Naive B cell (primary cell): ENCODE measurements around the gene PPP1R3G. TPM values are rescaled to one million over a fixed set of nuclear protein-coding genes. Genes with fewer than 3 reads are reported as not detected.
A peak's percentile ranks its signal among the peaks of the same experiment; 100 is the strongest.

ENCODE experiments used
- ATAC-seq, 2 donors: fragments of 150-1000 bp; cut with Tn5 transposase; 2 replicates each; pipeline ENCODE4 v1.10.0; 2021; ENCODE audit warnings: low read depth in 2 of 2, mild to moderate bottlenecking in 2 of 2, moderate library complexity in 2 of 2
- DNase-seq: peaks from one replicate; pipeline ENCODE4 v3.0.0; 2022
- H3K27ac Mint-ChIP-seq, 6 donors: one replicate each; pipeline ENCODE4 v1.8.0; 2020 to 2022; ENCODE audit warnings: mild to moderate bottlenecking in 6 of 6, mixed read lengths in 6 of 6, moderate library complexity in 5 of 6, inconsistent platforms in 2 of 6
- H3K27me3 Mint-ChIP-seq, 3 donors: one replicate each; pipeline ENCODE4 v1.8.0; 2021 to 2022; ENCODE audit warnings: mixed read lengths in 3 of 3, mild to moderate bottlenecking in 1 of 3
- H3K36me3 Mint-ChIP-seq, 2 donors: one replicate each; pipeline ENCODE4 v1.8.0; 2020 to 2022; ENCODE audit warnings: mixed read lengths in 2 of 2, inconsistent platforms in 1 of 2, mild to moderate bottlenecking in 1 of 2
- H3K4me1 Mint-ChIP-seq, 3 donors: one replicate each; pipeline ENCODE4 v1.8.0; 2020 to 2022; ENCODE audit warnings: mixed read lengths in 3 of 3, inconsistent platforms in 1 of 3, mild to moderate bottlenecking in 1 of 3, moderate library complexity in 1 of 3
- H3K4me3 Mint-ChIP-seq, 8 donors: one replicate each; pipeline ENCODE4 v1.8.0; 2020 to 2022; ENCODE audit warnings: mild to moderate bottlenecking in 8 of 8, mixed read lengths in 8 of 8, moderate library complexity in 8 of 8, inconsistent platforms in 2 of 8
- H3K9me3 Mint-ChIP-seq, 7 donors: one replicate each; pipeline ENCODE4 v1.8.0; 2020 to 2022; ENCODE audit warnings: mixed read lengths in 7 of 7, mild to moderate bottlenecking in 5 of 7, inconsistent platforms in 2 of 7, moderate library complexity in 1 of 7
- polyA plus RNA-seq, 6 donors: library from polyadenylated mRNA; unstranded; fragments of 300-500 nt; fragmentation: Illumina TruSeq; gene quantifications; one replicate each; pipeline ENCODE4 v1.2.3, GENCODE V29; 2021; ENCODE audit warnings: low read depth in 6 of 6

The PPP1R3G gene
- polyA plus RNA-seq, 6 donors from 2014 or later, result 0.11 TPM; not detected in 4

GRCh38 chr6:5079692-5080091 lies 5.4 kb upstream of the PPP1R3G start:
- H3K27ac Mint-ChIP-seq, result no peak overlapping the region
- H3K36me3 Mint-ChIP-seq, result peaks cover 0 to 7% of the 10 kb centered on the region in 2 donors
- ATAC-seq (no peak), DNase-seq (no peak)
- H3K27me3 Mint-ChIP-seq, result peaks cover 12 to 39% (median 20%) of the 10 kb centered on the region in 3 donors
- peaks cover 0 to 5% (median 2%) of the 10 kb centered on the region in 3 donors for H3K4me1 Mint-ChIP-seq
- H3K4me3 Mint-ChIP-seq, result no peak overlapping the region
- H3K9me3 Mint-ChIP-seq, result peaks cover 0 to under 1% (median 0%) of the 10 kb centered on the region in 7 donors

- Mint-ChIP-seq H3K9me3 (no peaks in the 10 kb centered on the region), H3K4me3 (no peak overlapping the region), H3K27ac (peak overlapping the region in 1 of 6 donors; percentile 39), H3K27me3 (peaks cover 12 to 42% (median 20%) of the 10 kb centered on the region in 3 donors), H3K36me3 (peaks cover 0 to 7% of the 10 kb centered on the region in 2 donors), H3K4me1 (peaks cover 0 to 7% (median 5%) of the 10 kb centered on the region in 3 donors)
- DNase-seq (no peak), ATAC-seq (no peak)
Observed at GRCh38 chr6:5080574-5080973, 4.6 kb upstream of the PPP1R3G start.

DNA sequence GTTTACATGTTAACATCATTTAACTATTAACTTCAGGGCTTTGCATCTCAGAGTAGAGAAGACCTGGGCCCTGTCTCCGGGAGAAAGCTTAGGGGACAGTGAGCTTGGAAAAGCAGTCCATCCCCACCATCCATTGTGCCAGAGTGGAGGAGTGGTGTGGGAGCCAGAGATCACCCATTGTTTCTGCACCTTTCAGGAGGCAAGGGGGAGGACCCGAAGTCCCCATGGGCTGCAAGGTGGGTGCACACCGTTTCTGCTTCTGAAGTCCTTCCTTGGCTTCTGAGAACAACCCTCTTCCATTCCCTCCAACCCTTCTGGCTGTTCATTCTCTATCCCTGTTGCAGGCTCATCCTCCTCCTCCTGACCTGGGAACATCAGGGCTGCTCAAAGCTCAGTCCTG lies 4.0 kb upstream of the PPP1R3G start:
- peaks cover 0 to 7% (median 5%) of the 10 kb centered on the region in 3 donors for H3K4me1 Mint-ChIP-seq
- no peak for DNase-seq
- no peaks in the 10 kb centered on the region for H3K9me3 Mint-ChIP-seq
- ATAC-seq, result no peak
- peaks cover 0 to 7% of the 10 kb centered on the region in 2 donors for H3K36me3 Mint-ChIP-seq
- H3K27ac Mint-ChIP-seq, result no peak overlapping the region
- peaks cover 12 to 42% (median 20%) of the 10 kb centered on the region in 3 donors for H3K27me3 Mint-ChIP-seq
- H3K4me3 Mint-ChIP-seq, result no peak overlapping the region

GRCh38 chr6:5081955-5082354 lies 3.2 kb upstream of the PPP1R3G start:
- H3K9me3 Mint-ChIP-seq, result no peaks in the 10 kb centered on the region
- H3K36me3 Mint-ChIP-seq, result peaks cover 0 to 1% of the 10 kb centered on the region in 2 donors
- H3K27me3 Mint-ChIP-seq, result peaks cover 12 to 49% (median 21%) of the 10 kb centered on the region in 3 donors
- no peak for ATAC-seq
- no peak overlapping the region for H3K27ac Mint-ChIP-seq
- DNase-seq, result no peak
- H3K4me3 Mint-ChIP-seq, result peak overlapping the region in 2 of 8 donors; percentile 18 to 44
- H3K4me1 Mint-ChIP-seq, result peaks cover 0 to 13% (median 5%) of the 10 kb centered on the region in 3 donors

- ATAC-seq, result no peak
Observed at GRCh38 chr6:5082487-5083306, 2.4 kb upstream of the PPP1R3G start.

DNA sequence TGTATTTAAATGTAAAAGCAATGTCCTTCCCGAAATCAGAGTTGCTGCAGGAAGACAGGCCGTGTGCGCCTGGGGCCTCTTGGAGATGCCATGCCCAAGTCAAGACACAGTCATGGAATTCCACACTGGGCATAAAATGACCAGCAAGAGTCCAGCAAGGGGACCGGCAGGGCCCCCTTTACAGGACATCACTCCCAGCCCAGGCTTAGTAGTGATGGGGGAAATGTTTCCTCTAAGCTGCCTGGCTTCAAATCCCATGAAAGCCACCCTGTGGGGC lies 1.9 kb upstream of the PPP1R3G start:
- Mint-ChIP-seq H3K27me3 (peaks cover 12 to 53% (median 28%) of the 10 kb centered on the region in 3 donors), H3K9me3 (no peaks in the 10 kb centered on the region), H3K4me3 (peak overlapping the region in 5 of 8 donors; percentile 29 to 70 (median 61)), H3K27ac (no peak overlapping the region), H3K36me3 (no peaks in the 10 kb centered on the region), H3K4me1 (peaks cover 0 to 17% (median 5%) of the 10 kb centered on the region in 3 donors)
- no peak for ATAC-seq
- DNase-seq, result no peak

More at GRCh38 chr6:5082487-5083306, 2.4 kb upstream of the PPP1R3G start:
- Mint-ChIP-seq H3K36me3 (no peaks in the 10 kb centered on the region), H3K27me3 (peaks cover 12 to 53% (median 28%) of the 10 kb centered on the region in 3 donors), H3K9me3 (no peaks in the 10 kb centered on the region), H3K4me3 (peak overlapping the region in 2 of 8 donors; percentile 17 to 44), H3K4me1 (peaks cover 0 to 17% (median 5%) of the 10 kb centered on the region in 3 donors), H3K27ac (peak overlapping the region in 1 of 6 donors; percentile 54)
- no peak for DNase-seq

DNA sequence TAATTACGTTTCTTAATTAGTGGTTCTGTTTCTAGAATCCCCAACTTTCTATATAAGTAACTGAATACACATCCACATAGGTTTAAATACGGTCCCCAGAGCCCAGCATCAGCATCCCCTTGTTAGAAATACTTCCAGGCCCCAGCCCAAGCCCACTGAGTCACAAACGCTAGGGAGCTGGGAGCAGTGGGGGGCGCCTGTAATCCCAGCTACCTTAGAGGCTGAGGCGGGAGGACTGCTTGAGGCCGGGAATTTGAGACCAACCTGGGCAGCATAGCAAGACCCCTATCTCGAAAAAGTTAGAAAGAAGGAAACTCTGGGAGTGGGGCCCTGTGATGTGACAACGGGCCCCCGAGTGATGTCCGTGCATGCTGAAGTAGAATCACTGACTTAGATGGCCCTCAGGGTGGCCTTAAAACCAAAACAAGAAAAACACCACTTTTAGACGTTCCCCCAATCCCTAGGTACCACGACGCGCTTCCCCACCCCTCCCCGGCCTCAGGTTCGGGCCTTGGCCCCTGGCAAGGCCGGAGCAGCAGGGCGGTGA lies 1.3 kb upstream of the PPP1R3G start:
- no peak for DNase-seq
- ATAC-seq, result no peak
- H3K36me3 Mint-ChIP-seq, result no peaks in the 10 kb centered on the region
- no peak overlapping the region for H3K27ac Mint-ChIP-seq
- H3K4me3 Mint-ChIP-seq, result peak overlapping the region; percentile 35 to 82 (median 72)
- H3K4me1 Mint-ChIP-seq, result peaks cover 0 to 17% (median 5%) of the 10 kb centered on the region in 3 donors
- peaks cover 15 to 53% (median 28%) of the 10 kb centered on the region in 3 donors for H3K27me3 Mint-ChIP-seq
- no peaks in the 10 kb centered on the region for H3K9me3 Mint-ChIP-seq

GRCh38 chr6:5084360-5084780 lies 771 bp upstream of the PPP1R3G start:
- Mint-ChIP-seq H3K27me3 (peaks cover 15 to 53% (median 28%) of the 10 kb centered on the region in 3 donors), H3K27ac (no peak overlapping the region), H3K4me3 (peak overlapping the region; percentile 76 to 92 (median 86)), H3K36me3 (no peaks in the 10 kb centered on the region), H3K4me1 (peaks cover 0 to 17% (median 5%) of the 10 kb centered on the region in 3 donors), H3K9me3 (no peaks in the 10 kb centered on the region)
- ATAC-seq (peak in 1 of 2 donors; percentile 20), DNase-seq (no peak)

- peak; percentile 13 to 29 for ATAC-seq
- Mint-ChIP-seq H3K9me3 (no peaks in the 10 kb centered on the region), H3K27me3 (peaks cover 15 to 53% (median 28%) of the 10 kb centered on the region in 3 donors), H3K27ac (no peak overlapping the region), H3K4me1 (peaks cover 3 to 30% (median 5%) of the 10 kb centered on the region in 3 donors), H3K4me3 (peak overlapping the region; percentile 41 to 84 (median 74)), H3K36me3 (no peaks in the 10 kb centered on the region)
- DNase-seq, result no peak
Observed at GRCh38 chr6:5085648-5086293, 630 bp downstream of the PPP1R3G start.

GRCh38 chr6:5086294-5086890 lies 1.3 kb downstream of the PPP1R3G start:
- Mint-ChIP-seq H3K27ac (peak overlapping the region in 2 of 6 donors; percentile 72 to 81), H3K9me3 (no peaks in the 10 kb centered on the region), H3K4me1 (peaks cover 5 to 36% (median 7%) of the 10 kb centered on the region in 3 donors), H3K4me3 (peak overlapping the region; percentile 28 to 84 (median 68)), H3K36me3 (no peaks in the 10 kb centered on the region), H3K27me3 (peaks cover 15 to 50% (median 28%) of the 10 kb centered on the region in 3 donors)
- no peak for DNase-seq
- ATAC-seq, result no peak

GRCh38 chr6:5087389-5087788 lies 2.2 kb downstream of the PPP1R3G start:
- Mint-ChIP-seq H3K27ac (no peak overlapping the region), H3K9me3 (no peaks in the 10 kb centered on the region), H3K36me3 (no peaks in the 10 kb centered on the region), H3K4me1 (peaks cover 10 to 44% (median 13%) of the 10 kb centered on the region in 3 donors), H3K27me3 (peaks cover 12 to 40% (median 23%) of the 10 kb centered on the region in 3 donors), H3K4me3 (peak overlapping the region in 5 of 8 donors; percentile 53 to 84 (median 71))
- DNase-seq, result no peak
- ATAC-seq, result no peak

GRCh38 chr6:5088780-5089179 lies 3.6 kb downstream of the PPP1R3G start:
- no peaks in the 10 kb centered on the region for H3K9me3 Mint-ChIP-seq
- ATAC-seq (no peak), DNase-seq (no peak)
- H3K36me3 Mint-ChIP-seq, result no peaks in the 10 kb centered on the region
- no peak overlapping the region for H3K27ac Mint-ChIP-seq
- H3K4me1 Mint-ChIP-seq, result peaks cover 10 to 46% (median 13%) of the 10 kb centered on the region in 3 donors
- no peak overlapping the region for H3K4me3 Mint-ChIP-seq
- H3K27me3 Mint-ChIP-seq, result peaks cover 5 to 26% (median 9%) of the 10 kb centered on the region in 3 donors
